HG03095 (cell line): ENCODE data around the gene ALCAM.
A peak's percentile ranks its signal among the peaks of the same experiment; 100 is the strongest.

Experiments used
- ATAC-seq: cut with Tn5 transposase; IDR thresholded peaks from one replicate; pipeline ENCODE4 v1.9.1; 2021; ENCODE audit warnings: moderate library complexity; ENCODE audit not compliant: unreplicated experiment

The ALCAM gene

GRCh38 chr3:105355408-105356061, 11.2 kb upstream of the ALCAM start:
- no peak for ATAC-seq

- no peak for ATAC-seq
Measured at GRCh38 chr3:105356396-105356795, 10.3 kb upstream of the ALCAM start.

- no peak for ATAC-seq
Measured at GRCh38 chr3:105356988-105357387, 9.7 kb upstream of the ALCAM start.

- ATAC-seq: no peak
Measured at GRCh38 chr3:105359098-105359762, 7.5 kb upstream of the ALCAM start.

- no peak for ATAC-seq
Measured at GRCh38 chr3:105360003-105360402, 6.7 kb upstream of the ALCAM start.

GRCh38 chr3:105362021-105362665, 4.6 kb upstream of the ALCAM start:
- ATAC-seq: no peak

GRCh38 chr3:105364128-105364527, 2.6 kb upstream of the ALCAM start:
- no peak for ATAC-seq

- no peak for ATAC-seq
Measured at GRCh38 chr3:105365081-105365390, 1.7 kb upstream of the ALCAM start.

GRCh38 chr3:105365391-105366325, 1.1 kb upstream of the ALCAM start:
- no peak for ATAC-seq

GRCh38 chr3:105367063-105367405, 325 bp downstream of the ALCAM start:
- no peak for ATAC-seq

GRCh38 chr3:105367406-105368213, 901 bp downstream of the ALCAM start:
- peak; percentile 25 for ATAC-seq

GRCh38 chr3:105368566-105369499, 2.1 kb downstream of the ALCAM start:
- ATAC-seq: peak; percentile 25

GRCh38 chr3:105369500-105370371, 3.0 kb downstream of the ALCAM start:
- peak; percentile 6 for ATAC-seq

- ATAC-seq: no peak
Measured at GRCh38 chr3:105373383-105373782, 6.7 kb downstream of the ALCAM start.

- ATAC-seq: no peak
Measured at GRCh38 chr3:105375750-105376511, 9.2 kb downstream of the ALCAM start.

GRCh38 chr3:105377716-105378115, 11.0 kb downstream of the ALCAM start:
- no peak for ATAC-seq

GRCh38 chr3:105385179-105385578, 18.5 kb downstream of the ALCAM start:
- no peak for ATAC-seq
